Stimulated activated memory B cell treated with anti-CD40 and anti-IgM and Interleukin-4, amounts not matched to agents 10 μg/mL and 1 μg/mL and 100 μg/mL, for 72 hours (primary cell): ENCODE data around the gene FNDC3B.
"Not testable (repeated sequence)": the region's sequence is repeated elsewhere in the genome, so short reads cannot be mapped to it uniquely, and the experiment has no call there.

ENCODE experiments used
- ATAC-seq: fragments of 150-1000 bp; cut with Tn5 transposase; 2 replicates; pipeline ENCODE4 v1.10.0; 2021
- H3K27ac Mint-ChIP-seq: one replicate; pipeline ENCODE4 v1.8.0; 2022; ENCODE audit warnings: mild to moderate bottlenecking, mixed read lengths
- H3K27me3 Mint-ChIP-seq: one replicate; pipeline ENCODE4 v1.8.0; 2022; ENCODE audit warnings: mixed read lengths
- H3K36me3 Mint-ChIP-seq: one replicate; pipeline ENCODE4 v1.8.0; 2022; ENCODE audit warnings: mixed read lengths
- H3K4me1 Mint-ChIP-seq: one replicate; pipeline ENCODE4 v1.8.0; 2022; ENCODE audit warnings: mixed read lengths
- H3K4me3 Mint-ChIP-seq: one replicate; pipeline ENCODE4 v1.8.0; 2022; ENCODE audit warnings: mild to moderate bottlenecking, moderate library complexity, mixed read lengths
- H3K9me3 Mint-ChIP-seq: one replicate; pipeline ENCODE4 v1.8.0; 2022; ENCODE audit warnings: mixed read lengths

The FNDC3B gene

GRCh38 chr3:172233474-172234277 is 194.3 kb downstream of the FNDC3B start:
- Mint-ChIP-seq H3K4me3 (no peak overlapping the region), H3K36me3 (peaks cover 12% of the 10 kb centered on the region), H3K27ac (no peak overlapping the region), H3K27me3 (no peaks in the 10 kb centered on the region), H3K4me1 (no peaks in the 10 kb centered on the region), H3K9me3 (no peaks in the 10 kb centered on the region)
- no peak for ATAC-seq

- no peak for ATAC-seq
- Mint-ChIP-seq H3K27ac (no peak overlapping the region), H3K4me3 (no peak overlapping the region), H3K4me1 (no peaks in the 10 kb centered on the region), H3K9me3 (no peaks in the 10 kb centered on the region), H3K36me3 (peaks cover 4% of the 10 kb centered on the region), H3K27me3 (no peaks in the 10 kb centered on the region)
Measured at GRCh38 chr3:172235698-172236097, 196.3 kb downstream of the FNDC3B start.

- H3K27me3 Mint-ChIP-seq: no peaks in the 10 kb centered on the region
- H3K27ac Mint-ChIP-seq: no peak overlapping the region
- ATAC-seq: no peak
- H3K4me1 Mint-ChIP-seq: no peaks in the 10 kb centered on the region
- H3K36me3 Mint-ChIP-seq: peaks cover 17% of the 10 kb centered on the region
- H3K4me3 Mint-ChIP-seq: no peak overlapping the region
- peaks cover 5% of the 10 kb centered on the region for H3K9me3 Mint-ChIP-seq
Measured at GRCh38 chr3:172236771-172237742, 197.7 kb downstream of the FNDC3B start.

- no peaks in the 10 kb centered on the region for H3K4me1 Mint-ChIP-seq
- peaks cover 26% of the 10 kb centered on the region for H3K36me3 Mint-ChIP-seq
- H3K27ac Mint-ChIP-seq: no peak overlapping the region
- no peaks in the 10 kb centered on the region for H3K27me3 Mint-ChIP-seq
- H3K4me3 Mint-ChIP-seq: no peak overlapping the region
- H3K9me3 Mint-ChIP-seq: peaks cover 11% of the 10 kb centered on the region
- ATAC-seq: no peak
Measured at GRCh38 chr3:172238188-172238587, 198.8 kb downstream of the FNDC3B start.

GRCh38 chr3:172239218-172239790 is 199.9 kb downstream of the FNDC3B start:
- Mint-ChIP-seq H3K36me3 (peaks cover 33% of the 10 kb centered on the region), H3K27ac (no peak overlapping the region), H3K27me3 (no peaks in the 10 kb centered on the region), H3K4me1 (no peaks in the 10 kb centered on the region), H3K9me3 (peaks cover 14% of the 10 kb centered on the region), H3K4me3 (no peak overlapping the region)
- no peak for ATAC-seq

GRCh38 chr3:172241405-172241804 is 202.0 kb downstream of the FNDC3B start:
- Mint-ChIP-seq H3K4me1 (no peaks in the 10 kb centered on the region), H3K27me3 (no peaks in the 10 kb centered on the region), H3K4me3 (no peak overlapping the region), H3K27ac (no peak overlapping the region), H3K9me3 (peaks cover 14% of the 10 kb centered on the region), H3K36me3 (peaks cover 33% of the 10 kb centered on the region)
- ATAC-seq: no peak

GRCh38 chr3:172242471-172242870 is 203.1 kb downstream of the FNDC3B start:
- Mint-ChIP-seq H3K36me3 (peaks cover 36% of the 10 kb centered on the region), H3K9me3 (peaks cover 14% of the 10 kb centered on the region)
- not testable (repeated sequence) for H3K4me1 Mint-ChIP-seq, ATAC-seq, H3K27ac Mint-ChIP-seq, H3K27me3 Mint-ChIP-seq, H3K4me3 Mint-ChIP-seq

- H3K9me3 Mint-ChIP-seq: peaks cover 14% of the 10 kb centered on the region
- not testable (repeated sequence) for H3K27ac Mint-ChIP-seq, H3K4me1 Mint-ChIP-seq
Measured at GRCh38 chr3:172243376-172243775, 204.0 kb downstream of the FNDC3B start.

GRCh38 chr3:172244011-172244410 is 204.6 kb downstream of the FNDC3B start:
- Mint-ChIP-seq H3K4me1 (no peaks in the 10 kb centered on the region), H3K27me3 (no peaks in the 10 kb centered on the region), H3K36me3 (peaks cover 39% of the 10 kb centered on the region), H3K4me3 (no peak overlapping the region), H3K9me3 (peaks cover 14% of the 10 kb centered on the region), H3K27ac (no peak overlapping the region)
- ATAC-seq: no peak

More at GRCh38 chr3:172243376-172243775, 204.0 kb downstream of the FNDC3B start:
- H3K27me3 Mint-ChIP-seq, H3K4me3 Mint-ChIP-seq, ATAC-seq: not testable (repeated sequence)
- H3K36me3 Mint-ChIP-seq: peaks cover 39% of the 10 kb centered on the region

- H3K36me3 Mint-ChIP-seq: peaks cover 39% of the 10 kb centered on the region
- peaks cover 14% of the 10 kb centered on the region for H3K9me3 Mint-ChIP-seq
- no peak overlapping the region for H3K4me3 Mint-ChIP-seq
- H3K27ac Mint-ChIP-seq: no peak overlapping the region
- no peaks in the 10 kb centered on the region for H3K4me1 Mint-ChIP-seq
- no peak for ATAC-seq
- no peaks in the 10 kb centered on the region for H3K27me3 Mint-ChIP-seq
Measured at GRCh38 chr3:172245241-172245640, 205.9 kb downstream of the FNDC3B start.

- H3K27ac Mint-ChIP-seq: no peak overlapping the region
- peaks cover 13% of the 10 kb centered on the region for H3K9me3 Mint-ChIP-seq
- H3K36me3 Mint-ChIP-seq: peaks cover 34% of the 10 kb centered on the region
- H3K4me3 Mint-ChIP-seq: no peak overlapping the region
- no peaks in the 10 kb centered on the region for H3K27me3 Mint-ChIP-seq
- no peak for ATAC-seq
- no peaks in the 10 kb centered on the region for H3K4me1 Mint-ChIP-seq
Measured at GRCh38 chr3:172246107-172246844, 206.9 kb downstream of the FNDC3B start.

- no peaks in the 10 kb centered on the region for H3K4me1 Mint-ChIP-seq
- H3K4me3 Mint-ChIP-seq: no peak overlapping the region
- H3K27ac Mint-ChIP-seq: no peak overlapping the region
- ATAC-seq: no peak
- H3K9me3 Mint-ChIP-seq: peaks cover 8% of the 10 kb centered on the region
- no peaks in the 10 kb centered on the region for H3K27me3 Mint-ChIP-seq
- H3K36me3 Mint-ChIP-seq: peaks cover 35% of the 10 kb centered on the region
Measured at GRCh38 chr3:172247525-172248274, 208.3 kb downstream of the FNDC3B start.

- Mint-ChIP-seq H3K27ac (no peak overlapping the region), H3K9me3 (no peaks in the 10 kb centered on the region), H3K4me3 (no peak overlapping the region), H3K27me3 (no peaks in the 10 kb centered on the region), H3K4me1 (no peaks in the 10 kb centered on the region), H3K36me3 (peaks cover 24% of the 10 kb centered on the region)
- no peak for ATAC-seq
Measured at GRCh38 chr3:172249039-172249438, 209.7 kb downstream of the FNDC3B start.

- H3K36me3 Mint-ChIP-seq: peaks cover 31% of the 10 kb centered on the region
- H3K27ac Mint-ChIP-seq: no peak overlapping the region
- ATAC-seq: no peak
- H3K9me3 Mint-ChIP-seq: no peaks in the 10 kb centered on the region
- H3K27me3 Mint-ChIP-seq: no peaks in the 10 kb centered on the region
- no peak overlapping the region for H3K4me3 Mint-ChIP-seq
- H3K4me1 Mint-ChIP-seq: no peaks in the 10 kb centered on the region
Measured at GRCh38 chr3:172251211-172251610, 211.8 kb downstream of the FNDC3B start.
